Gastrocnemius medialis (tissue), 4 donors: ENCODE results near the gene WDFY2. TPM values are rescaled to one million over a fixed set of nuclear protein-coding genes. Genes with fewer than 3 reads are reported as not detected.

ENCODE experiments used
- ATAC-seq, 2 donors: fragments of 150-250 bp; one replicate each; pipeline ENCODE4 v1.9.1; 2016
- DNase-seq, 2 donors: peaks; one replicate each; pipeline ENCODE4 v3.0.0-alpha.2; 2019
- H3K27ac ChIP-seq, 4 donors: fragments of 200-600 bp; sonication (generic); 1 replicate in 1 of 4; 2 replicates in 3 of 4; pipeline ENCODE4 v1.5.1; 2016 to 2018; ENCODE audit warnings: mild to moderate bottlenecking in 2 of 4, moderate library complexity in 1 of 4
- H3K27me3 ChIP-seq, 3 donors: fragments of 200-600 bp; sonication (generic) in 2 of 3; 1 replicate in 1 of 3; 2 replicates in 2 of 3; pipeline versions ENCODE4 v1.5.1 to v1.6.0; 2016 to 2019; ENCODE audit warnings: mild to moderate bottlenecking in 1 of 3, moderate library complexity in 1 of 3
- H3K36me3 ChIP-seq, 2 donors: fragments of 200-600 bp; sonication (generic) in 1 of 2; one replicate each; pipeline ENCODE4 v1.5.1; 2017 to 2018
- H3K4me1 ChIP-seq, 2 donors: fragments of 200-600 bp; sonication (generic) in 1 of 2; one replicate each; pipeline ENCODE4 v1.5.1; 2016 to 2017; ENCODE audit warnings: mild to moderate bottlenecking in 2 of 2
- H3K4me3 ChIP-seq, 4 donors: fragments of 200-600 bp; sonication (generic) in 3 of 4; 1 replicate in 1 of 4; 2 replicates in 3 of 4; pipeline ENCODE4 v1.5.1; 2016 to 2019; ENCODE audit warnings: mild to moderate bottlenecking in 2 of 4
- H3K9me3 ChIP-seq, 3 donors: fragments of 200-600 bp; sonication (generic) in 2 of 3; 1 replicate in 1 of 3; 2 replicates in 2 of 3; pipeline ENCODE4 v1.5.1; 2016 to 2019
- POLR2A ChIP-seq, 2 donors: fragments of 450-650 bp; IDR thresholded peaks; one replicate each; pipeline ENCODE4 v1.6.1; 2017; ENCODE audit warnings: antibody characterized with exemption in 2 of 2, mild to moderate bottlenecking in 2 of 2, moderate library complexity in 2 of 2
- in situ Hi-C, 4 donors: fragments of 200-750 bp; cut with MboI; loops; one replicate each; pipeline versions ENCODE4 v1.15.0 to v1.8.0; 2017; ENCODE audit warnings: low sequenced_read_pairs in 4 of 4
- intact Hi-C: fragments of 100-400 bp; cut with DNase I; formaldehyde crosslinking; loops from one replicate; pipeline ENCODE4 v1.15.1; 2023; ENCODE audit warnings: low total_unique reads
- total RNA-seq, 4 donors: library from RNA; depleted of rRNA; stranded (reverse); fragments of >200 nt; gene quantifications; one replicate each; pipeline versions ENCODE4 v1.1.0 to v1.2.3, GENCODE V29; 2016
- TF ChIP-seq, protein P1 (sequence below), 5 experiments: fragments of 450-650 bp in 3 of 5; fragments of 200-600 bp in 2 of 5; sonication (generic) in 2 of 5; IDR thresholded peaks in 4 of 5; conservative IDR thresholded peaks in 1 of 5; 1 replicate in 4 of 5; 2 replicates in 1 of 5; pipeline ENCODE4 v1.5.1; 2016 to 2019; ENCODE audit warnings: antibody characterized with exemption in 5 of 5, mild to moderate bottlenecking in 3 of 5, moderate library complexity in 3 of 5

WDFY2 gene
- total RNA-seq, 4 donors from 2014 or later: 0.98 to 2.8 (median 1.7) TPM

- H3K4me3 ChIP-seq: no peak overlapping the region
- in situ Hi-C loops: loop anchor here in 3 of 4 donors (10.0 to 25.0 kb wide), 7 partner anchors 205 to 630 kb away; partner anchors contain the start of genes WDFY2 (in 3 of the 3), ALG11 (in 1 of the 3), ATP7B (in 1 of the 3) and NEK5 (in 1 of the 3)
- TF ChIP-seq, protein P1, sequence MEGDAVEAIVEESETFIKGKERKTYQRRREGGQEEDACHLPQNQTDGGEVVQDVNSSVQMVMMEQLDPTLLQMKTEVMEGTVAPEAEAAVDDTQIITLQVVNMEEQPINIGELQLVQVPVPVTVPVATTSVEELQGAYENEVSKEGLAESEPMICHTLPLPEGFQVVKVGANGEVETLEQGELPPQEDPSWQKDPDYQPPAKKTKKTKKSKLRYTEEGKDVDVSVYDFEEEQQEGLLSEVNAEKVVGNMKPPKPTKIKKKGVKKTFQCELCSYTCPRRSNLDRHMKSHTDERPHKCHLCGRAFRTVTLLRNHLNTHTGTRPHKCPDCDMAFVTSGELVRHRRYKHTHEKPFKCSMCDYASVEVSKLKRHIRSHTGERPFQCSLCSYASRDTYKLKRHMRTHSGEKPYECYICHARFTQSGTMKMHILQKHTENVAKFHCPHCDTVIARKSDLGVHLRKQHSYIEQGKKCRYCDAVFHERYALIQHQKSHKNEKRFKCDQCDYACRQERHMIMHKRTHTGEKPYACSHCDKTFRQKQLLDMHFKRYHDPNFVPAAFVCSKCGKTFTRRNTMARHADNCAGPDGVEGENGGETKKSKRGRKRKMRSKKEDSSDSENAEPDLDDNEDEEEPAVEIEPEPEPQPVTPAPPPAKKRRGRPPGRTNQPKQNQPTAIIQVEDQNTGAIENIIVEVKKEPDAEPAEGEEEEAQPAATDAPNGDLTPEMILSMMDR (IDR thresholded peaks at IDR 0.05 in 4 of 5, conservative IDR thresholded peaks at IDR 0.05 in 1 of 5): no peak
- no peak for TF ChIP-seq POLR2A (IDR thresholded peaks at IDR 0.05)
- H3K4me1 ChIP-seq: peaks cover 19 to 30% of the 10 kb centered on the region in 2 donors
- intact Hi-C loops: loop anchor here (10.0 kb wide), 3 partner anchors 388 to 648 kb away; partner anchors contain the start of genes CKAP2, FAM124A and VPS36
- no peak overlapping the region for H3K27ac ChIP-seq
- ATAC-seq (no peak), DNase-seq (no peak)
- no peaks in the 10 kb centered on the region for H3K27me3 ChIP-seq
- no peaks in the 10 kb centered on the region for H3K36me3 ChIP-seq
- no peaks in the 10 kb centered on the region for H3K9me3 ChIP-seq
These were observed 222.8 kb downstream of the WDFY2 start for GRCh38 chr13:51807041-51807440.

DNA sequence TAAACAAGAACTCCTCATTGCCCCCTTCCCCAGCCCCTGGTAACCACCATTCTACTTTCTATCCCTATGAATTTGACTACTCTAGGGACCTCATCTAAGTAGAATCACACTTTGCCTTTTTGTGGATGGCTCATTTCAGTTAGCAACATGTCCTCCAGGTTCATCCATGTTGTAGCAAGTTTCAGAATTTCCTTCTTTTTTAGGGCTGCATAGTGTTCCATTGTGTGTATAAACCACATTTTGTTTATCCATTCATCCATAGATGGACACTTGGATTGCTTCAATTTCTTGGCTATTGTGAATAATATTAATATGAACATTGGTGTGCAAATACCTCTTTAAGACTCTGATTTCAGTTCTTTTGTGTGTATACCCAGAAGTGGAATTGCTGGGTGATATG, 224.5 kb downstream of the WDFY2 start:
- in situ Hi-C loops (loop anchor here in 3 of 4 donors (10.0 to 25.0 kb wide), 7 partner anchors 203 to 628 kb away; partner anchors contain the start of genes WDFY2 (in 3 of the 3), ALG11 (in 1 of the 3), ATP7B (in 1 of the 3) and NEK5 (in 1 of the 3)), intact Hi-C loops (loop anchor here (2.0 to 10.0 kb wide), 4 partner anchors 386 to 846 kb away; partner anchors contain the start of genes CKAP2, FAM124A and VPS36)
- Histone ChIP-seq H3K9me3 (no peaks in the 10 kb centered on the region), H3K27ac (no peak overlapping the region), H3K4me1 (peaks cover 10 to 17% of the 10 kb centered on the region in 2 donors), H3K36me3 (no peaks in the 10 kb centered on the region), H3K27me3 (no peaks in the 10 kb centered on the region), H3K4me3 (no peak overlapping the region)
- ATAC-seq: no peak
- no peak for DNase-seq
- TF ChIP-seq, protein P1 (IDR thresholded peaks at IDR 0.05 in 4 of 5, conservative IDR thresholded peaks at IDR 0.05 in 1 of 5): no peak
- TF ChIP-seq POLR2A (IDR thresholded peaks at IDR 0.05): no peak

DNA sequence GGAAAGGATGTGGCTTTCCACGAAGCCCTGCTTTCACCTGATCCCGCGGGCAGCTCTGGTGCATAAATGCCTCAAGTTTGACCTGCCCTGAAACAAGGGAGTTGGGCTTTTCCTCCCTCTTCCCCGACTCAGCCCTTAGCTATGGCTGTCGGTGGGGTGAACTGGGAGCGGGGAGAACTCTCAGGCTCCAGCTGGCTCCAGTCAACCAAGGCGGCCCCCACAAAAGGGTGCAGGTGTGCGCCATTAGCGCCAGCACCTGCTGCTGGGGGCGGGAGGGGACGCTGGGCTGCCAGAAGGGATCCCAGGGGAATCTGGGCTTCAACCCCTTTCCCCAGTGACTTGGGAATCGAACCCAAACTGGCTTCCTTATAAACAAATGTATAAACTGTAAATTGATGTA, 226.8 kb downstream of the WDFY2 start:
- H3K4me3 ChIP-seq: no peak overlapping the region
- H3K27me3 ChIP-seq: no peaks in the 10 kb centered on the region
- peaks cover 0 to 14% of the 10 kb centered on the region in 2 donors for H3K4me1 ChIP-seq
- in situ Hi-C loops (loop anchor here (10.0 to 25.0 kb wide), 8 partner anchors 201 to 644 kb away; partner anchors contain the start of genes NEK5 (in 2 of the 4), ALG11 (in 1 of the 4), ATP7B (in 1 of the 4) and CKAP2 (in 1 of the 4)), intact Hi-C loops (loop anchor here (5.0 kb wide), 1 partner anchor 201 kb away; the partner anchor contains the start of genes ALG11 and ATP7B)
- H3K27ac ChIP-seq: no peak overlapping the region
- DNase-seq: no peak
- ATAC-seq: no peak
- H3K36me3 ChIP-seq: no peaks in the 10 kb centered on the region
- TF ChIP-seq, protein P1 (IDR thresholded peaks at IDR 0.05 in 4 of 5, conservative IDR thresholded peaks at IDR 0.05 in 1 of 5): no peak
- TF ChIP-seq POLR2A (IDR thresholded peaks at IDR 0.05): no peak
- H3K9me3 ChIP-seq: no peaks in the 10 kb centered on the region

GRCh38 chr13:51811920-51812451, 227.7 kb downstream of the WDFY2 start:
- Histone ChIP-seq H3K36me3 (no peaks in the 10 kb centered on the region), H3K27ac (no peak overlapping the region), H3K4me1 (peaks cover 0 to 9% of the 10 kb centered on the region in 2 donors), H3K9me3 (no peaks in the 10 kb centered on the region), H3K27me3 (no peaks in the 10 kb centered on the region), H3K4me3 (no peak overlapping the region)
- no peak for TF ChIP-seq POLR2A (IDR thresholded peaks at IDR 0.05)
- DNase-seq (peak in 1 of 2 donors; percentile 17), ATAC-seq (peak in 1 of 2 donors; percentile 28)
- intact Hi-C loops (loop anchor here (5.0 kb wide), 1 partner anchor 200 kb away; the partner anchor contains the start of genes ALG11 and ATP7B), in situ Hi-C loops (loop anchor here (10.0 to 25.0 kb wide), 8 partner anchors 200 to 643 kb away; partner anchors contain the start of genes NEK5 (in 2 of the 4), ALG11 (in 1 of the 4), ATP7B (in 1 of the 4) and CKAP2 (in 1 of the 4))

- Histone ChIP-seq H3K27ac (no peak overlapping the region), H3K4me1 (peaks cover 9 to 16% of the 10 kb centered on the region in 2 donors), H3K36me3 (no peaks in the 10 kb centered on the region), H3K4me3 (no peak overlapping the region), H3K9me3 (no peaks in the 10 kb centered on the region), H3K27me3 (no peaks in the 10 kb centered on the region)
- TF ChIP-seq POLR2A (IDR thresholded peaks at IDR 0.05): no peak
- TF ChIP-seq, protein P1 (IDR thresholded peaks at IDR 0.05 in 4 of 5, conservative IDR thresholded peaks at IDR 0.05 in 1 of 5): no peak
- no peak for DNase-seq
- in situ Hi-C loops: loop anchor here (10.0 to 25.0 kb wide), 8 partner anchors 198 to 641 kb away; partner anchors contain the start of genes NEK5 (in 2 of the 4), ALG11 (in 1 of the 4), ATP7B (in 1 of the 4) and CKAP2 (in 1 of the 4)
- ATAC-seq: no peak
- intact Hi-C loops: loop anchor here (2.0 to 5.0 kb wide), 2 partner anchors 198 to 313 kb away; partner anchors contain the start of genes ALG11 and ATP7B
These were observed 229.8 kb downstream of the WDFY2 start for GRCh38 chr13:51814071-51814470.
